A549 (cell line): ENCODE measurements around the gene ULK1. TPM values are rescaled to one million over a fixed set of nuclear protein-coding genes. Genes with fewer than 3 reads are reported as not detected.
"Not testable (repeated sequence)": the region's sequence is repeated elsewhere in the genome, so short reads cannot be mapped to it uniquely, and the experiment has no call there.

Source experiments
- ATAC-seq, 2 experiments: fragments of 200-7000 bp in 1 of 2; fragments of >200 bp in 1 of 2; cut with Nextera tagmentation in 1 of 2; cut with Tn5 transposase in 1 of 2; 3 replicates each; pipeline versions ENCODE4 v1.8.0 to v1.9.1; 2018 to 2020; ENCODE audit warnings: mild to moderate bottlenecking in 1 of 2, moderate library complexity in 1 of 2
- CTCF ChIA-PET: fragments of 300-600 bp; sonication (Branson Sonifier 250); formaldehyde crosslinking; extraction: SDS; loops from one replicate; lab custom pipeline; 2021; ENCODE audit warnings: antibody characterized with exemption, inconsistent platforms; lab: Yijun Ruan, JAX
- POLR2A ChIA-PET: fragments of 350-600 bp; formaldehyde crosslinking; extraction: SDS; loops from one replicate; lab custom pipeline; 2021; ENCODE audit warnings: antibody characterized with exemption, inconsistent platforms; lab: Yijun Ruan, JAX
- DNase-seq, 2 experiments: peaks; one replicate each; pipeline versions ENCODE4 v3.0.0 to v3.0.0-alpha.2; 2011 to 2016; ENCODE audit warnings: low read depth in 1 of 2, low spot score in 1 of 2
- FAIRE-seq: peaks from 2 replicates; lab custom pipeline; 2011; peaks lifted over from hg19 to GRCh38; lab: Jason Lieb, UNC
- H3K27ac ChIP-seq, 2 experiments: fragments of >200 bp; sonication (Bioruptor Twin); formaldehyde crosslinking; 3 replicates each; pipeline ENCODE4 v1.5.1; 2016 to 2017
- H3K4me1 ChIP-seq: fragments of >200 bp; sonication (Bioruptor Twin); formaldehyde crosslinking; 3 replicates; pipeline ENCODE4 v1.6.1; 2016
- H3K4me2 ChIP-seq: fragments of >200 bp; sonication (Bioruptor Twin); formaldehyde crosslinking; 3 replicates; pipeline ENCODE4 v1.6.1; 2016
- H3K4me3 ChIP-seq: fragments of >200 bp; sonication (Bioruptor Twin); formaldehyde crosslinking; 3 replicates; pipeline ENCODE4 v1.5.1; 2016
- H3K9me3 ChIP-seq: fragments of >200 bp; sonication (Bioruptor Twin); formaldehyde crosslinking; 3 replicates; pipeline ENCODE4 v1.6.1; 2016
- EHMT2 ChIP-seq: fragments of 200-600 bp; sonication (generic); IDR thresholded peaks from 2 replicates; pipeline ENCODE4 v1.6.1; 2016; ENCODE audit warnings: antibody characterized with exemption, low read depth, mild to moderate bottlenecking, moderate library complexity
- FOSL2 ChIP-seq, 2 experiments: fragments of 450-650 bp in 1 of 2; fragments of >200 bp in 1 of 2; sonication (Bioruptor Twin) in 1 of 2; formaldehyde crosslinking; IDR thresholded peaks; 2 replicates each; pipeline versions ENCODE4 v1.5.0 to v1.6.1; 2016 to 2020; ENCODE audit warnings: mild to moderate bottlenecking in 1 of 2, moderate library complexity in 1 of 2
- GATA3 ChIP-seq: IDR thresholded peaks from 2 replicates; pipeline ENCODE4 v1.6.1; 2012; ENCODE audit warnings: borderline replicate concordance
- HMGXB4 ChIP-seq: fragments of 250-450 bp; sonication (Bioruptor Pico); IDR thresholded peaks from 2 replicates; pipeline ENCODE4 v1.5.0; 2021; ENCODE audit warnings: mild to moderate bottlenecking, moderate library complexity, borderline replicate concordance
- HOXA7 ChIP-seq: fragments of 250-450 bp; sonication (Bioruptor Pico); IDR thresholded peaks from 2 replicates; pipeline ENCODE4 v1.5.0; 2020; ENCODE audit warnings: mild to moderate bottlenecking, moderate library complexity
- KDM5A ChIP-seq: fragments of 200-600 bp; sonication (generic); IDR thresholded peaks from 2 replicates; pipeline ENCODE4 v1.6.1; 2016; ENCODE audit warnings: antibody characterized with exemption, mild to moderate bottlenecking
- NPAS2 ChIP-seq: fragments of 250-450 bp; sonication (Bioruptor Pico); IDR thresholded peaks from 2 replicates; pipeline ENCODE4 v1.8.0; 2022; ENCODE audit warnings: mild to moderate bottlenecking, moderate library complexity, borderline replicate concordance
- NR3C1 ChIP-seq: fragments of >200 bp; sonication (Bioruptor Twin); formaldehyde crosslinking; IDR thresholded peaks from 3 replicates; pipeline ENCODE4 v1.6.1; 2017
- PHF8 ChIP-seq: fragments of 200-600 bp; sonication (generic); IDR thresholded peaks from 2 replicates; pipeline ENCODE4 v1.6.1; 2016; ENCODE audit warnings: low read depth, mild to moderate bottlenecking, antibody characterized with exemption, moderate library complexity, borderline replicate concordance
- POLR2A ChIP-seq: IDR thresholded peaks from 2 replicates; pipeline ENCODE4 v1.6.1; 2012; ENCODE audit warnings: mild to moderate bottlenecking, low read length
- RAD21 ChIP-seq, 2 experiments: fragments of >200 bp in 1 of 2; sonication (Bioruptor Twin) in 1 of 2; formaldehyde crosslinking in 1 of 2; IDR thresholded peaks in 1 of 2; conservative IDR thresholded peaks in 1 of 2; 2 replicates in 1 of 2; 3 replicates in 1 of 2; pipeline ENCODE4 v1.6.1; 2012 to 2018; ENCODE audit warnings: inconsistent platforms in 1 of 2
- RCOR1 ChIP-seq: fragments of 150-350 bp; IDR thresholded peaks from 2 replicates; pipeline ENCODE4 v1.6.1; 2014; ENCODE audit warnings: antibody characterized with exemption, low read length, low read depth
- RFX5 ChIP-seq: fragments of 450-650 bp; IDR thresholded peaks from 2 replicates; pipeline ENCODE4 v1.7.1; 2014; ENCODE audit warnings: antibody characterized with exemption, mild to moderate bottlenecking, moderate library complexity
- SMC3 ChIP-seq: fragments of >200 bp; sonication (Bioruptor Twin); formaldehyde crosslinking; IDR thresholded peaks from 3 replicates; pipeline ENCODE4 v1.6.1; 2018; ENCODE audit warnings: inconsistent platforms
- ZFP36 ChIP-seq: fragments of 450-650 bp; IDR thresholded peaks from 2 replicates; pipeline ENCODE4 v1.6.1; 2014; ENCODE audit warnings: borderline replicate concordance; ENCODE audit not compliant: partially characterized antibody
- whole genome bisulfite sequencing: methylation state at CpG from one replicate; pipeline ENCODE4 v1.1.6; 2017; ENCODE audit errors: missing lambda C conversion rate; 5-methylcytosine and 5-hydroxymethylcytosine counted together
- polyA plus RNA-seq, 4 experiments: library from polyadenylated mRNA; depleted of rRNA in 3 of 4; stranded (reverse); fragments of >200 nt; fragmentation: RNase III in 1 of 4; extraction: RNeasy Plus Mini Kit Qiagen cat#74134 plus additional on column Dnase treatment in 1 of 4; gene quantifications; 2 replicates in 3 of 4; 3 replicates in 1 of 4; pipeline ENCODE4 v1.2.3, GENCODE V29; 2011 to 2017
- TF ChIP-seq, protein P1 (sequence below): fragments of >200 bp; sonication (Bioruptor Twin); formaldehyde crosslinking; IDR thresholded peaks from 2 replicates; pipeline ENCODE4 v1.6.1; 2016
- TF ChIP-seq, protein P2 (sequence below): fragments of 450-650 bp; IDR thresholded peaks from 2 replicates; pipeline ENCODE4 v1.6.1; 2014; ENCODE audit warnings: antibody characterized with exemption

ULK1 gene
- polyA plus RNA-seq, 2 of the 4 experiments (the other 2 are of a cell fraction), result 15.1 to 46.2 TPM

GRCh38 chr12:131950182-131950913, 55.9 kb downstream of the ULK1 start:
- peak; percentile 26 to 33; a peak in 5 of 6 replicates for ATAC-seq
- ChIA-PET CTCF (interaction anchor here (0.6 to 5.9 kb wide), 23 partner anchors 12 to 849 kb away, joined by 3 to 58 read pairs (median 3); no protein-coding TSS in a partner anchor), POLR2A (interaction anchor here (0.8 to 1.5 kb wide), 2 partner anchors 14 to 20 kb away, joined by 3 to 6 read pairs; no protein-coding TSS in a partner anchor)
- H3K4me2 ChIP-seq, result peak overlapping the region; percentile 80
- H3K4me3 ChIP-seq, result peak overlapping the region; percentile 81
- peak overlapping the region; percentile 93 to 98 for H3K27ac ChIP-seq
- no peak for DNase-seq
- peaks cover 9% of the 10 kb centered on the region for H3K4me1 ChIP-seq
- TF ChIP-seq KDM5A (peak; percentile 42; the same call in 1 of the 2 replicates), PHF8 (peak; percentile 13; the same call in 1 of the 2 replicates), SMC3 (no peak), RFX5 (no peak)
- FAIRE-seq, result no peak
- no peaks in the 10 kb centered on the region for H3K9me3 ChIP-seq
- WGBS, result 4% methylated on average over 48 of the region's 79 CpGs

GRCh38 chr12:131953810-131954209, 59.4 kb downstream of the ULK1 start:
- peaks cover 26% of the 10 kb centered on the region for H3K4me1 ChIP-seq
- DNase-seq, POLR2A ChIA-PET, H3K9me3 ChIP-seq, FAIRE-seq, H3K27ac ChIP-seq, ATAC-seq, H3K4me2 ChIP-seq, H3K4me3 ChIP-seq: not testable (repeated sequence)
- CTCF ChIA-PET, result interaction anchor here (5.9 kb wide), 1 partner anchor 102 kb away, joined by 58 read pairs; no protein-coding TSS in a partner anchor
- 92% methylated on average over 9 of the region's 9 CpGs for WGBS

GRCh38 chr12:131954460-131954859, 60.0 kb downstream of the ULK1 start:
- not testable (repeated sequence) for H3K9me3 ChIP-seq, H3K4me2 ChIP-seq, H3K4me3 ChIP-seq, DNase-seq, FAIRE-seq, H3K27ac ChIP-seq, ATAC-seq
- 91% methylated on average over 13 of the region's 13 CpGs for WGBS
- ChIA-PET CTCF (interaction anchor here (0.6 to 5.9 kb wide), 4 partner anchors 12 to 146 kb away, joined by 3 to 58 read pairs (median 8); no protein-coding TSS in a partner anchor), POLR2A (interaction anchor here (0.7 kb wide), 1 partner anchor 13 kb away, joined by 3 read pairs; no protein-coding TSS in a partner anchor)
- peaks cover 26% of the 10 kb centered on the region for H3K4me1 ChIP-seq

- TF ChIP-seq POLR2A (0 out of 2 replicates have a peak, but pooled peaks have one; percentile 5), NR3C1 (no peak), RCOR1 (no peak)
- FAIRE-seq (no peak), DNase-seq (no peak), ATAC-seq (peak in 1 of 2 experiments; percentile 11; a peak in 2 of 6 replicates)
- Histone ChIP-seq H3K9me3 (no peaks in the 10 kb centered on the region), H3K4me1 (peaks cover 21% of the 10 kb centered on the region), H3K4me3 (no peak overlapping the region), H3K4me2 (no peak overlapping the region), H3K27ac (no peak overlapping the region)
- ChIA-PET CTCF (interaction anchor here (1.3 to 1.8 kb wide), 3 partner anchors 9 to 108 kb away, joined by 3 to 7 read pairs (median 4); no protein-coding TSS in a partner anchor), POLR2A (no interaction called here)
- WGBS, result 86% methylated on average over 4 of the region's 4 CpGs
Observed at GRCh38 chr12:131959116-131959515, 64.7 kb downstream of the ULK1 start.

DNA sequence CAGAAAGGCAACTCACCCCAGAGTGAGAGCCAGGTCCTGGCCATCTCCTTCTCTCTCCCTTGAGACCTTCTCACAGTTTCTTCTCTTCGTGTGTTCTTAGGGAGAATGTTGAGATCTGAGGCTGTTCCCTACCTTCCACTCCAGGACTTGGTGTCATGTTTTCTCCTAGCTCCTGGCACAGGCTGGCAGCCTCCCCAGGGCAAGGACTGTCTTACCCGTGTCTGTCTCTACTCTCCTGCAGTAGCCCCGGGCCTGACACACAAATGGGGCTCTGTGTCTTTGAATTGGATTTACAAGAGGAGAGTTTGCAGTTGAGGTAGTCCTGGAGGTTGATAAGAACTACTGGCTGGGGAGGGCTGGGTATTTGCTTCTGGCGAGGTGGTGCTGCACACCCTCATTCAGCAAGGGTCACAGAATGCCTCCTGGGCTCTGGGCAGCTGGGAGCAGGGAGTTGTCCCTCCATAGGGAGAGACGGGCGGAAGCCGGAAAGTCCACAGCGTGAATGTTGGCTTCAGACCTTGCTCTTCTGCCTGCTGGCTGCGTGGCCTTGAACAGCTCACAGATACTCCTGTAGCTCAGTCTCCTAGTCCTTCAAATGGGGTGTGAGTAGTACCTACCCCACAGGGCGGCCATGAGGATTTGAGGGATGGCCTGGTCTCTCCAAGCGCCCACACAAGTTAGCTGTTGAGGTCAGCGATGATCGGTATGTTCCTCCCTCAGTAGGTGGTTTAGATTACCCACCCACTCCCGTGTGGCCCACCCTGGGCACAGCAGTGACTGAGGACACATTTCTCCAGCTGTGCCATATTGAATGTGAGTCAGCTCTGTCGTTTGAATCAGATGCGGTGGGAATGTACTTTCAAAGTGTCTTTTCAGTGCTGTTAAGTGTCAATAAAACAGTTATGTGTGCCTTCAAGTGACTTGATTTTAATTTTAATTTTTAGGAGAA, 65.5 kb downstream of the ULK1 start:
- no peaks in the 10 kb centered on the region for H3K9me3 ChIP-seq
- H3K4me1 ChIP-seq, result peaks cover 27% of the 10 kb centered on the region
- CTCF ChIA-PET, result interaction anchor here (0.9 to 1.8 kb wide), 4 partner anchors 8 to 109 kb away, joined by 3 to 7 read pairs (median 4); no protein-coding TSS in a partner anchor
- H3K27ac ChIP-seq, result no peak overlapping the region
- no peak for FAIRE-seq
- ATAC-seq, result 0 out of 6 replicates have a peak, but pooled peaks of 1 of the 2 experiments have one; percentile 6
- H3K4me2 ChIP-seq, result no peak overlapping the region
- WGBS, result 93% methylated on average over 15 of the region's 16 CpGs
- DNase-seq, result no peak
- H3K4me3 ChIP-seq, result no peak overlapping the region
- POLR2A ChIA-PET, result no interaction called here
- TF ChIP-seq EHMT2, result no peak
- TF ChIP-seq NPAS2 (CRISPR knock-in tag), result no peak
- TF ChIP-seq, protein P1, sequence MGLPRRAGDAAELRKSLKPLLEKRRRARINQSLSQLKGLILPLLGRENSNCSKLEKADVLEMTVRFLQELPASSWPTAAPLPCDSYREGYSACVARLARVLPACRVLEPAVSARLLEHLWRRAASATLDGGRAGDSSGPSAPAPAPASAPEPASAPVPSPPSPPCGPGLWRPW, result no peak
- no peak for TF ChIP-seq ZFP36
- no peak for TF ChIP-seq KDM5A
- TF ChIP-seq RAD21 (conservative IDR thresholded peaks at IDR 0.05 in 1 of 2, IDR thresholded peaks at IDR 0.05 in 1 of 2), result no peak
- no peak for TF ChIP-seq HMGXB4
- TF ChIP-seq HOXA7 (CRISPR knock-in tag), result no peak
- TF ChIP-seq, protein P2, sequence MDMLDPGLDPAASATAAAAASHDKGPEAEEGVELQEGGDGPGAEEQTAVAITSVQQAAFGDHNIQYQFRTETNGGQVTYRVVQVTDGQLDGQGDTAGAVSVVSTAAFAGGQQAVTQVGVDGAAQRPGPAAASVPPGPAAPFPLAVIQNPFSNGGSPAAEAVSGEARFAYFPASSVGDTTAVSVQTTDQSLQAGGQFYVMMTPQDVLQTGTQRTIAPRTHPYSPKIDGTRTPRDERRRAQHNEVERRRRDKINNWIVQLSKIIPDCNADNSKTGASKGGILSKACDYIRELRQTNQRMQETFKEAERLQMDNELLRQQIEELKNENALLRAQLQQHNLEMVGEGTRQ, result no peak
- TF ChIP-seq GATA3, result no peak
- no peak for TF ChIP-seq FOSL2 (IDR thresholded peaks at IDR 0.05)
- TF ChIP-seq FOSL2 (CRISPR knock-in tag; IDR thresholded peaks at IDR 0.05), result no peak
- no peak for TF ChIP-seq NR3C1
